Coronary artery (tissue), 2 donors: ENCODE results near the gene ZDHHC3.

ENCODE experiments used
- DNase-seq: peaks from one replicate; pipeline ENCODE4 v3.0.0-alpha.2; 2017; ENCODE audit warnings: low spot score
- H3K27ac ChIP-seq, 2 donors: fragments of 200-600 bp; sonication (generic); one replicate each; pipeline ENCODE4 v1.5.1; 2016 to 2019
- H3K4me3 ChIP-seq: fragments of 200-600 bp; sonication (generic); 2 replicates; pipeline ENCODE4 v1.5.1; 2016; ENCODE audit warnings: mild to moderate bottlenecking, moderate library complexity
- TF ChIP-seq, protein P1 (sequence below): fragments of 200-600 bp; sonication (generic); IDR thresholded peaks from one replicate; pipeline ENCODE4 v1.5.1; 2019; ENCODE audit warnings: antibody characterized with exemption

Gene ZDHHC3, protein sequence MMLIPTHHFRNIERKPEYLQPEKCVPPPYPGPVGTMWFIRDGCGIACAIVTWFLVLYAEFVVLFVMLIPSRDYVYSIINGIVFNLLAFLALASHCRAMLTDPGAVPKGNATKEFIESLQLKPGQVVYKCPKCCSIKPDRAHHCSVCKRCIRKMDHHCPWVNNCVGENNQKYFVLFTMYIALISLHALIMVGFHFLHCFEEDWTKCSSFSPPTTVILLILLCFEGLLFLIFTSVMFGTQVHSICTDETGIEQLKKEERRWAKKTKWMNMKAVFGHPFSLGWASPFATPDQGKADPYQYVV

DNA sequence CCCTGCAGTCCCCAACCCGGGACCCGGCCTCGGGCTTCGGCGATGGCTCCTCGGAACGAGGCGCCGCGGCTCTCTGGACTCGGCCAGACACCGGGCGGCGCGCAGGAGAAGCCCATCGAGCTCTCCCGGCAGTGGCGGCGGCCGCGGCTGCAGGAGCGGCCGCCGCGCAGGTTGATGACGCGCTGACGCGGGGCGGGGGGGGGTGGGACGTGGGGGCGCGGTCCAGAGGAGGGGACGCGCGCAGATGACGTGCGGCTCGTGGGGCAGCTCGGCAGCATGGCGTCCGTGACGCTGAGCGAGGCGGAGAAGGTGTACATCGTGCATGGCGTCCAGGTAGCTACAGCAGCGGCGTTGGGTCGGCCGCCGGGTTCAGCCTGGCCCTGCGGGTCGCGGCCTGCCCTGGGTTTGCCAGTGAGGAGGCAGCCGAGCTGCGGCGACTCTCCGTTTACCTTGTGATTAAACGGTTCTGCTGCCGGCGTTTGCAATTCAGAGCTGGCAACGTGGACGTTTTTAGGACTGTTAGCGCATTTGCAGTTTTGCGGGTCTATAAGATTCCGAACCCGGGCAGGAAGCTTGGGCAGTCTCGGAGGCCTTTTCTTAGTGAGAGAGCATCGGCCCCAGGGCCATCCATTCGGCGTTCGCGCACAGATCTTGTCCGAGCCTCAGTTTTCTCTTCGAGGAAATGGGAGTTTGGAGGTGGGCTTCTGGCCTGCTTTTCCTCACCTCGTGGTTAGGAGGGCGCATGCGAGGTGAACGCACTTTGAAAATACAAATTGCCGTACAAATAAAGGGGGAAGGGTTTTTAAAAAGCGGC, at the start of gene ZDHHC3, which contains the start of gene EXOSC7:
Gene ZDHHC3, minus strand, starts transcription at position 173 of the 814 bp plus-strand sequence. CDS start 16,738 bp downstream, outside the sequence.
Gene EXOSC7, plus strand, starts transcription at position 243 of the 814 bp plus-strand sequence. Its CDS starts 34 bp downstream, at position 277.
- TF ChIP-seq, protein P1, sequence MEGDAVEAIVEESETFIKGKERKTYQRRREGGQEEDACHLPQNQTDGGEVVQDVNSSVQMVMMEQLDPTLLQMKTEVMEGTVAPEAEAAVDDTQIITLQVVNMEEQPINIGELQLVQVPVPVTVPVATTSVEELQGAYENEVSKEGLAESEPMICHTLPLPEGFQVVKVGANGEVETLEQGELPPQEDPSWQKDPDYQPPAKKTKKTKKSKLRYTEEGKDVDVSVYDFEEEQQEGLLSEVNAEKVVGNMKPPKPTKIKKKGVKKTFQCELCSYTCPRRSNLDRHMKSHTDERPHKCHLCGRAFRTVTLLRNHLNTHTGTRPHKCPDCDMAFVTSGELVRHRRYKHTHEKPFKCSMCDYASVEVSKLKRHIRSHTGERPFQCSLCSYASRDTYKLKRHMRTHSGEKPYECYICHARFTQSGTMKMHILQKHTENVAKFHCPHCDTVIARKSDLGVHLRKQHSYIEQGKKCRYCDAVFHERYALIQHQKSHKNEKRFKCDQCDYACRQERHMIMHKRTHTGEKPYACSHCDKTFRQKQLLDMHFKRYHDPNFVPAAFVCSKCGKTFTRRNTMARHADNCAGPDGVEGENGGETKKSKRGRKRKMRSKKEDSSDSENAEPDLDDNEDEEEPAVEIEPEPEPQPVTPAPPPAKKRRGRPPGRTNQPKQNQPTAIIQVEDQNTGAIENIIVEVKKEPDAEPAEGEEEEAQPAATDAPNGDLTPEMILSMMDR, result no peak
- peak; percentile 89 for DNase-seq
- Histone ChIP-seq H3K4me3 (peak within 1 kb of the TSS; percentile 100), H3K27ac (peak within 1 kb of the TSS; percentile 83 to 90)

DNA sequence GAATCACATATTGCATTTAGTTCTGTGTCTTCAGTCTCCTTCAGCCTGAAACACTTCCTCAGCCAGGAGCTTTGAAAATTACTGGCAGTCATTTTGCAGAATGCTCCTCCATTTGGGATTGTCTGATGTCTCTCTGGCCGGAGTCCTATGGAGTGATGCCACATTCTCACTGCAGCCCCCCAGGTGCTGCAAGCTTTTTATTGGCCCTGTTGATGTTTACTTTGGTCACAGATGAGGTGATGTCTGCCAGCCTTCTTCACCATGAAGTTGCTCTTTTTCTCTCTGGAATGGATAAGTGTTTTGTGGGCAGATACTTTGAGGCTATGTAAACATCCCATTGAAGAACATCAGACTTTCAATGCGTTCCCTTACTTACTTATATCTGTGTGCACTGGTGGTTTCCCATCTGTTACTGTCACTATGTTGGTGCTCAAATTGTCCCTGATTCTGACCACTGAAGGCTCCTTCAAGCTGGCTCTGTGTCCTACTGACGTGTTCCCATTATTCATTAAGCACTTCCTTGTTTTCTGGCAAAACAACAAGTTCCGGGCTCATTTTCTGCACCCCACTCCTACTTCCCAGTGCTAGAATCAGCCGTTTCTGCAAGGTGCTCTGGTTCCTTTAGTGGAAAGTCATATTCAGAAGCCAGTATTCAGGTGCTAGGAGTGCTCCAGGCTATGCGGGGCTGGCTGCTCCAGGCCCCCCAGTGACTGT, 48.7 kb upstream of the ZDHHC3 start:
- peak overlapping the region in 1 of 2 donors; percentile 86 for H3K27ac ChIP-seq
- DNase-seq, result no peak
- H3K4me3 ChIP-seq, result no peak overlapping the region
- TF ChIP-seq, protein P1, result no peak

DNA sequence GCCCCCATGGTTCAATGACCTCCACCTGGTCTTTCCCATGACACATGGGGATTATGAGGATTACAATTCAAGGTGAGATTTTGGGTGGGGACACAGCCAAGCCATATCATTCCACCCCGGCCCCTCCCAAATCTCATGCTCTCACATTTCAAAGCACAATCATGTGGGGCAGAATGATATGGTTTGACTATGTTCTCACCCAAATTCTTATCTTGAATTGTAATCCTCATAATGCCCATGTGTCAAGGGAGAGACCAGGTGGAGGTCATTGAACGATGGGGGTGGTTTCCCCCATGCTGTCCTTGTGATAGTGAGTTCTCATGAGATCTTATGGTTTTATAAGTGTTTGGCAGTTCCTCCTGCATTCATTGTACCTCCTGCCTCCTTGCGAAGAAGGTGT, 47.7 kb upstream of the ZDHHC3 start:
- no peak overlapping the region for H3K4me3 ChIP-seq
- H3K27ac ChIP-seq, result peak overlapping the region in 1 of 2 donors; percentile 86
- DNase-seq, result no peak
- TF ChIP-seq, protein P1, result no peak

DNA sequence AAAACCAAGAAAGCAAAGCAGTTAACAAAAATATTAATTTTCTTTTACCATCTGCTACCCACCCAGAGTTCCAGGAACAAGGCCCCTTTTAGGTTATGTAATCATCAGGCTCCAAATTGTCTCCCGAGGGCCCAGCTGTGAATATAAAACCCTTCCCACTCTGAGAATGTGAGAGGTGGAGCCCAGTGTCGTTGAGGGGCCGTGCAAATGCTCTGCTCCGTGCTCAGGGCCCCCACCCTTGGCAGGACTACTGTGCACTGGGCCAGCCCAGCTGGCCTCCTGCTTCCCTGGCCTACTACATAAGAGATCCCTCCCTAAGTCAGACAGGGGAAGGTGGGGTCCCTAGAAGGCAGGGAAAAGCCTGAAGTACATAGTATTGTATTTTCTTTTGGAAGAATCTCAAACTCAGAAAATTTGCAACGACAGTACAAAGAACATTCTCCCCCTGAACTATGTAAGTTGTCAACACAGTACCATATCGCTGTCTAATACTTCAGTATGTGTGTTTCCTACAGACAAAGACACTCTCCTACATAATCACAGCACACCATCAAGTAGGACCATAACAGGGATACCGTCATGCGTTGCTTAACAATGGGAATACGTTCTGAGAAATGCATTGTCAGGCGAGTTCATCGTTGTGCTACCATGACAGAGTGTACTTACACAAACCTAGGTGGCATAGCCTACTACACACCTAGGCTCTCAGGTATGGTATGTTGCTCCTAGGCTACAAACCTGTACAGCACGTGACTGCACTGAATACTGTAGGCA, 45.7 kb upstream of the ZDHHC3 start:
- TF ChIP-seq, protein P1, result no peak
- H3K27ac ChIP-seq, result peak overlapping the region in 1 of 2 donors; percentile 30
- no peak overlapping the region for H3K4me3 ChIP-seq
- no peak for DNase-seq

DNA sequence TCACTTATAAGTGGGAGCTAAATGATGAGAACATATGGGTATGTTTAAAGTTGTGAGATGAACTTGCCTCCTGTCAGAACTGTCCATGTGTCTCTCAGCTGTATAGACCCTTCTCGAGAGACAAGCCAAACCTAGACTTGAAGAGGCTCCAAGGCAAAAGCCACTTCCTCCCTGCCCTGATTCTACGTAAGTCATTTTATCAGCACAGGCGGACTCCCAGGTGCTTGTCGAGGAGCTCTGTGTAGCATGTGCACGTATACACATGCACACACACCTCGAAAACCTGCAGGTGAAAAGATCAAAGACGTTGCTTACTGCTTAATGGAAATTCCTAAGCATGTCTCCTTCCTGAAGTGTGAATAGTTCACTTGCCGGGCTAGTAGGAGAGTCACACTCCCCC, 44.6 kb upstream of the ZDHHC3 start:
- TF ChIP-seq, protein P1, result no peak
- no peak for DNase-seq
- no peak overlapping the region for H3K27ac ChIP-seq
- H3K4me3 ChIP-seq, result no peak overlapping the region

DNA sequence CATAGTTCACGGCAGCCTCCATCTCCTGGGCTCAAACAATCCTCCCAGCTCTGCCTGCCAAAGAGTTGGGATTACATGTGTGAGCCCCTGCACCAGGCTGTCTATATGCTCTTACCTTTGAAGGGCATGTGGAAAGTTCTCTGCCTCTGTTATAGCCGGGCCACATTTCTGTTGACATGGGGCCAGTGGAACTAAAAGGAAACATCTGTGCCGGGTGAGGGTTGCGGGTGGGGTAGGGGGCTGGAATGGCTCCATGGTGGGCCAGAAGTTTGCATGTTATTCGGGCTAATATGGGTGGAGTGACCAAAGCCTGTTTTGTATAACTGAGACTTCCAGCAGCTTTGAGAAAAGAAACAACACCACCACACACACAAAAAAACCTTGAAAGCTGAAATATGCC, 41.8 kb upstream of the ZDHHC3 start:
- TF ChIP-seq, protein P1, result no peak

More for the DNA sequence above, 41.8 kb upstream of the ZDHHC3 start:
- Histone ChIP-seq H3K27ac (no peak overlapping the region), H3K4me3 (no peak overlapping the region)
- no peak for DNase-seq
